K562 (cell line): ENCODE data around the gene JUN. TPM values are rescaled to one million over a fixed set of nuclear protein-coding genes. Genes with fewer than 3 reads are reported as not detected.

Experiments
- ADNP ChIP-seq: fragments of 200-800 bp; sonication (Bioruptor generic); IDR thresholded peaks from 2 replicates; pipeline ENCODE4 v1.6.1; 2016; ENCODE audit warnings: missing genetic modification characterization, missing compliant biosample characterization
- AFF1 ChIP-seq, 2 experiments: fragments of 450-650 bp; IDR thresholded peaks; 2 replicates each; pipeline ENCODE4 v1.6.1; 2018; ENCODE audit warnings: mild to moderate bottlenecking in 2 of 2, low read depth in 1 of 2; ENCODE audit not compliant: partially characterized antibody in 2 of 2
- ARID3B ChIP-seq: fragments of 250-450 bp; sonication (Bioruptor Pico); IDR thresholded peaks from 2 replicates; pipeline ENCODE4 v1.4.0; 2020; ENCODE audit warnings: borderline replicate concordance
- FOXO4 ChIP-seq: fragments of 450-650 bp; formaldehyde crosslinking; IDR thresholded peaks from 2 replicates; pipeline ENCODE4 v1.4.0; 2020; ENCODE audit warnings: mild to moderate bottlenecking, moderate library complexity
- GABPB1 ChIP-seq: sonication (generic); formaldehyde crosslinking; IDR thresholded peaks from 2 replicates; pipeline ENCODE4 v1.8.0; 2022; ENCODE audit warnings: mild to moderate bottlenecking, missing genetic modification reagents
- HES1 ChIP-seq: fragments of 450-650 bp; IDR thresholded peaks from 2 replicates; pipeline ENCODE4 v1.6.1; 2016; ENCODE audit warnings: low read depth, mild to moderate bottlenecking, moderate library complexity
- HMBOX1 ChIP-seq: sonication (generic); IDR thresholded peaks from 2 replicates; pipeline ENCODE4 v1.6.1; 2016
- IRF9 ChIP-seq: fragments of 450-650 bp; IDR thresholded peaks from 2 replicates; pipeline ENCODE4 v1.6.1; 2016; ENCODE audit warnings: missing biosample characterization, missing genetic modification characterization
- MCM3 ChIP-seq: fragments of 450-650 bp; IDR thresholded peaks from 2 replicates; pipeline ENCODE4 v1.6.1; 2016
- NFRKB ChIP-seq: fragments of 450-650 bp; IDR thresholded peaks from 2 replicates; pipeline ENCODE4 v1.6.1; 2016; ENCODE audit warnings: low read depth
- PHF21A ChIP-seq: fragments of 450-650 bp; IDR thresholded peaks from 2 replicates; pipeline ENCODE4 v1.6.1; 2017; ENCODE audit warnings: low read depth, borderline replicate concordance
- SRF ChIP-seq, 2 experiments: fragments of 250-450, 450-650 bp in 1 of 2; sonication (Bioruptor Pico) in 1 of 2; sonication (generic) in 1 of 2; formaldehyde crosslinking; IDR thresholded peaks; 2 replicates each; pipeline versions ENCODE4 v1.5.0 to v1.5.1; 2020 to 2022; ENCODE audit warnings: mild to moderate bottlenecking in 1 of 2, missing genetic modification reagents in 1 of 2
- TCF7L2 ChIP-seq: fragments of 150-350 bp; IDR thresholded peaks from 2 replicates; pipeline ENCODE4 v1.6.1; 2016; ENCODE audit warnings: low read depth, mild to moderate bottlenecking, low read length, moderate library complexity
- TRIM24 ChIP-seq, 2 experiments: fragments of 450-650 bp; IDR thresholded peaks; 2 replicates each; pipeline ENCODE4 v1.6.1; 2016
- ZNF143 ChIP-seq: sonication (generic); formaldehyde crosslinking; IDR thresholded peaks from 2 replicates; pipeline ENCODE4 v1.9.0; 2022; ENCODE audit warnings: mild to moderate bottlenecking, missing genetic modification reagents
- ZNF347 ChIP-seq: fragments of 450-650 bp; formaldehyde crosslinking; IDR thresholded peaks from 2 replicates; pipeline ENCODE4 v1.4.0; 2020; ENCODE audit warnings: low read depth, mild to moderate bottlenecking, moderate library complexity
- ZNF41 ChIP-seq: fragments of 250-450 bp; sonication (Bioruptor Pico); conservative IDR thresholded peaks from 2 replicates; pipeline ENCODE4 v1.4.0; 2020; ENCODE audit warnings: mild to moderate bottlenecking
- ZNF76 ChIP-seq: fragments of 250-450 bp; sonication (Bioruptor Pico); IDR thresholded peaks from 2 replicates; pipeline ENCODE4 v1.4.0; 2020; ENCODE audit warnings: mild to moderate bottlenecking, moderate library complexity, borderline replicate concordance
- polyA plus RNA-seq, 8 experiments: library from polyadenylated mRNA; depleted of rRNA in 4 of 8; stranded (reverse) in 5 of 8; unstranded in 3 of 8; fragments of >200 nt; fragmentation: Nextera tagmentation in 2 of 8; fragmentation: Illumina TruSeq in 1 of 8; extraction: Ambion mirVana in 2 of 8; extraction: Trizol in 1 of 8; gene quantifications; 2 replicates each; pipeline versions ENCODE4 v1.2.1 to v1.2.3, GENCODE V29; 2011 to 2014; ENCODE audit warnings: inconsistent platforms in 1 of 8, missing spikeins in 1 of 8
- total RNA-seq, 7 experiments: library from RNA; depleted of rRNA in 6 of 7; stranded (reverse); fragments of >200 nt in 6 of 7; fragmentation: Illumina TruSeq in 2 of 7; extraction: Trizol in 2 of 7; gene quantifications; 2 replicates each; pipeline versions ENCODE4 v1.2.1 to v1.2.3, GENCODE V29; 2011 to 2021; ENCODE audit warnings: low replicate concordance in 1 of 7

Gene JUN
- total and polyA plus RNA-seq, 9 of the 15 experiments (the other 6 are each of a cell fraction or from before 2014, with no cell fraction given): 0.32 to 23.4 (median 4.0) TPM

- no peak for TF ChIP-seq IRF9 (tag)
- peak; percentile 63; the same call in 1 of the 2 replicates for TF ChIP-seq ADNP
- no peak for TF ChIP-seq TCF7L2
- no peak for TF ChIP-seq NFRKB
- no peak for TF ChIP-seq MCM3
- peak; percentile 61 for TF ChIP-seq HES1
- TF ChIP-seq FOXO4 (CRISPR knock-in tag): no peak
- no peak for TF ChIP-seq AFF1 (IDR thresholded peaks at IDR 0.05; ENCODE audit: low read depth in 1 of 2, partially characterized antibody in 2 of 2)
- 0 out of 2 replicates have a peak, but pooled peaks have one; percentile 13 for TF ChIP-seq ZNF76 (CRISPR knock-in tag)
- no peak for TF ChIP-seq ARID3B
- TF ChIP-seq ZNF143 (CRISPR knock-in tag): no peak
- TF ChIP-seq GABPB1 (CRISPR knock-in tag): no peak
- TF ChIP-seq HMBOX1: peak; percentile 72
- TF ChIP-seq PHF21A: no peak
- no peak for TF ChIP-seq SRF (CRISPR knock-in tag; IDR thresholded peaks at IDR 0.05)
- TF ChIP-seq ZNF41 (CRISPR knock-in tag): no peak
- TF ChIP-seq ZNF347: no peak
- TF ChIP-seq TRIM24 (IDR thresholded peaks at IDR 0.05): 0 out of 4 replicates have a peak, but pooled peaks of 1 of the 2 experiments have one; percentile 38
Observed at GRCh38 chr1:58754683-58755467, 29.0 kb downstream of the JUN start (continued).
